Colonic mucosa (tissue), 4 donors: ENCODE data around the gene F8A3. TPM values are rescaled to one million over a fixed set of nuclear protein-coding genes. Genes with fewer than 3 reads are reported as not detected.

Experiments used
- DNase-seq: peaks from one replicate; pipeline ENCODE4 v3.0.0-alpha.2; 2020
- H3K27ac ChIP-seq: fragments of 200-600 bp; one replicate; pipeline ENCODE4 v1.8.0; 2021
- H3K27me3 ChIP-seq: fragments of 200-600 bp; one replicate; pipeline ENCODE4 v1.8.0; 2021
- H3K36me3 ChIP-seq: fragments of 200-600 bp; one replicate; pipeline ENCODE4 v1.8.0; 2021
- H3K4me1 ChIP-seq: fragments of 200-600 bp; one replicate; pipeline ENCODE4 v1.8.0; 2021; ENCODE audit warnings: mild to moderate bottlenecking
- H3K4me3 ChIP-seq: fragments of 200-600 bp; one replicate; pipeline ENCODE4 v1.8.0; 2021
- H3K9ac ChIP-seq, 2 donors: one replicate each; pipeline ENCODE4 v1.7.0; 2013; ENCODE audit warnings: control low read depth in 2 of 2, low read depth in 2 of 2, low read length in 2 of 2
- H3K9me3 ChIP-seq: fragments of 200-600 bp; one replicate; pipeline ENCODE4 v1.8.0; 2021
- CTCF ChIP-seq: fragments of 200-600 bp; IDR thresholded peaks from one replicate; pipeline ENCODE4 v1.8.0; 2022; ENCODE audit warnings: antibody characterized with exemption, mild to moderate bottlenecking
- intact Hi-C: fragments of 100-400 bp; cut with DNase I; formaldehyde crosslinking; loops from one replicate; pipeline ENCODE4 v1.14.1; 2022
- microRNA-seq: library from miRNA; unstranded; fragments of <30 nt; microRNA quantifications from one replicate; pipeline ENCODE4, GENCODE V29; 2019
- total RNA-seq, 2 donors: library from RNA; stranded (reverse); fragmentation: NEBNext Ultra II Directional in 1 of 2; extraction: Animal tissue kit (Norgen Biotek cat#: 25700) in 1 of 2; gene quantifications; one replicate each; pipeline ENCODE4 v1.2.1, GENCODE V29; 2021
- donor health status: healthy.
- donor health status: DM: no; HTN: no; CAD: no.
- donor health status: DM: no; HTN: no; CAD: no.

Gene F8A3
- total RNA-seq, 2 donors from 2014 or later: 14.6 TPM; not detected in 1

- Histone ChIP-seq H3K27ac (no peak overlapping the region), H3K27me3 (no peaks in the 10 kb centered on the region), H3K4me1 (no peaks in the 10 kb centered on the region), H3K9me3 (no peaks in the 10 kb centered on the region), H3K9ac (no peak overlapping the region), H3K36me3 (no peaks in the 10 kb centered on the region), H3K4me3 (no peak overlapping the region)
- intact Hi-C loops: no loop called here
- no peak for DNase-seq
- TF ChIP-seq CTCF: no peak
Measured at GRCh38 chrX:155435744-155436112, 22.7 kb downstream of the F8A3 start.

DNA sequence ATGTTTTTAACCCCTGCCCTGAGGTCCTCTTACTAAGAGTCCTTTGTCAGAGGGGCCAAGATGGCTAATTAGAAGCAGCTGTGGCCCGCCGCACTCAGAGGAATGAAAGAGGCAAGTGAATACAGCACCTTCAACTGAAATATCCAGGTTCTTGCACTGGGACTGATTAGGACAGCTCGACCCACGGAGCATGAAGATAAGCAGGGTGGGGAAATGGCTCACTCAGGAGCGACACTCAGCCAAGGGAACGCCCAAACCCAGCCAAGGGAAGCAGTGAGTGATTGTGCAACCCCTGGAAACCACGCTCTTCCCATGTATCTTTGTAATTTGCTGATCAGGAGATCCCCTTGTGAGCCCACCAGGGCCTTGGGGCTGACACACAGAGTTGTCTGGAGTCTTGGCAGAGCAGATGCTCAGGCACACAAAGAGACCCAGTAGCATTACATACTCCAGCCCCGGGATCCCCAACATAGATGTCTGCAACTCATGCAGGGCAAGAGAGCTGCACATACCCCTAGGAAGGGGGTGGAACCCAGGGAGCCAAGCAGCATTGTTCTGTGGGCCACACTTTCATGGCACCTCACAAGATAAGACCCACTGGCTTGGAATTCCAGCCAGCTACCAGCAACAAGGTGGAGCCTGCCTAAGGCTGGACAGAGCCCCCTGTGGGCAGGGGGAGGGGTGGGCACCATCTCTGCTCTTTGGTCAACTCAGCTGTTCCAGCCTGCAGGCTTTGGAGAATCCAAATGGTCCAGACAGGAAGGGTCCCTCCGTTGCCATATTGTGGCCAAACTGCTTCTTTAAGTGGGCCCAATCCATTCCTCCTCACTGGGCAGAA is 23.3 kb downstream of the F8A3 start:
- no peak for DNase-seq
- intact Hi-C loops: no loop called here
- Histone ChIP-seq H3K27me3 (no peaks in the 10 kb centered on the region), H3K27ac (no peak overlapping the region), H3K36me3 (no peaks in the 10 kb centered on the region), H3K4me1 (no peaks in the 10 kb centered on the region), H3K9ac (no peak overlapping the region), H3K9me3 (no peaks in the 10 kb centered on the region), H3K4me3 (no peak overlapping the region)
- TF ChIP-seq CTCF: no peak

GRCh38 chrX:155417769-155418168 is 40.7 kb downstream of the F8A3 start:
- no peak for DNase-seq
- no peaks in the 10 kb centered on the region for H3K4me1 ChIP-seq
- no peak for TF ChIP-seq CTCF
- H3K9ac ChIP-seq: no peak overlapping the region
- H3K27ac ChIP-seq: no peak overlapping the region
- H3K36me3 ChIP-seq: no peaks in the 10 kb centered on the region
- H3K9me3 ChIP-seq: no peaks in the 10 kb centered on the region
- no peak overlapping the region for H3K4me3 ChIP-seq
- H3K27me3 ChIP-seq: no peaks in the 10 kb centered on the region
- intact Hi-C loops: no loop called here

Small RNA genes within 50 kb of the gene (microRNA-seq; reads per million reads assigned to microRNA genes)
- gene MIR1184-3: not detected

Other genes with a start within 250 kb of the F8A3 start
- 10 to 100 TPM; 39.3 to 54.3 TPM for gene VBP1, start 242.2 kb downstream of the F8A3 start, total RNA-seq
- under 1 TPM; 0.13 to 0.17 TPM for gene RAB39B, start 194.1 kb downstream of the F8A3 start, total RNA-seq
- 1 to 10 TPM; 3.2 to 9.1 TPM for gene CLIC2, start 124.0 kb downstream of the F8A3 start, total RNA-seq
- gene F8A2, start 76.5 kb downstream of the F8A3 start, total RNA-seq: 1 to 10 TPM in 1 of 2 donors, not detected in 1; 5.9 TPM
- under 1 TPM; 0.72 to 0.98 TPM for gene SPRY3, start 154.0 kb upstream of the F8A3 start, total RNA-seq
- 10 to 100 TPM; 19.0 to 24.2 TPM for gene TMLHE, start 154.3 kb upstream of the F8A3 start, total RNA-seq